Vagina (tissue), 2 donors: ENCODE data around the gene LRRC73.

ENCODE experiments used
- POLR2A ChIP-seq, 2 donors: fragments of 450-650 bp; IDR thresholded peaks; one replicate each; pipeline ENCODE4 v1.6.1; 2017; ENCODE audit warnings: antibody characterized with exemption in 2 of 2, mild to moderate bottlenecking in 2 of 2, moderate library complexity in 2 of 2
- POLR2AphosphoS5 ChIP-seq, 2 donors: sonication (generic); formaldehyde crosslinking; IDR thresholded peaks; one replicate each; pipeline ENCODE4 v1.9.0; 2017; ENCODE audit warnings: antibody characterized with exemption in 2 of 2, mild to moderate bottlenecking in 2 of 2, low read depth in 1 of 2; ENCODE audit not compliant: insufficient read depth in 1 of 2
- TF ChIP-seq, protein P1 (sequence below), 3 experiments: fragments of 450-650 bp in 2 of 3; fragments of 200-600 bp in 1 of 3; sonication (generic) in 1 of 3; IDR thresholded peaks; one replicate each; pipeline ENCODE4 v1.5.1; 2017 to 2019; ENCODE audit warnings: antibody characterized with exemption in 3 of 3, mild to moderate bottlenecking in 2 of 3, moderate library complexity in 2 of 3

- TF ChIP-seq, protein P1, sequence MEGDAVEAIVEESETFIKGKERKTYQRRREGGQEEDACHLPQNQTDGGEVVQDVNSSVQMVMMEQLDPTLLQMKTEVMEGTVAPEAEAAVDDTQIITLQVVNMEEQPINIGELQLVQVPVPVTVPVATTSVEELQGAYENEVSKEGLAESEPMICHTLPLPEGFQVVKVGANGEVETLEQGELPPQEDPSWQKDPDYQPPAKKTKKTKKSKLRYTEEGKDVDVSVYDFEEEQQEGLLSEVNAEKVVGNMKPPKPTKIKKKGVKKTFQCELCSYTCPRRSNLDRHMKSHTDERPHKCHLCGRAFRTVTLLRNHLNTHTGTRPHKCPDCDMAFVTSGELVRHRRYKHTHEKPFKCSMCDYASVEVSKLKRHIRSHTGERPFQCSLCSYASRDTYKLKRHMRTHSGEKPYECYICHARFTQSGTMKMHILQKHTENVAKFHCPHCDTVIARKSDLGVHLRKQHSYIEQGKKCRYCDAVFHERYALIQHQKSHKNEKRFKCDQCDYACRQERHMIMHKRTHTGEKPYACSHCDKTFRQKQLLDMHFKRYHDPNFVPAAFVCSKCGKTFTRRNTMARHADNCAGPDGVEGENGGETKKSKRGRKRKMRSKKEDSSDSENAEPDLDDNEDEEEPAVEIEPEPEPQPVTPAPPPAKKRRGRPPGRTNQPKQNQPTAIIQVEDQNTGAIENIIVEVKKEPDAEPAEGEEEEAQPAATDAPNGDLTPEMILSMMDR (IDR thresholded peaks at IDR 0.05) = no peak
- TF ChIP-seq POLR2A (IDR thresholded peaks at IDR 0.05) (no peak), POLR2AphosphoS5 (IDR thresholded peaks at IDR 0.05; ENCODE audit: insufficient read depth in 1 of 2, low read depth in 1 of 2) (no peak)
Measured at GRCh38 chr6:43461936-43462335, 48.2 kb downstream of the LRRC73 start.
